ENCODE data around the gene CDK6.

CDK6 gene

DNA sequence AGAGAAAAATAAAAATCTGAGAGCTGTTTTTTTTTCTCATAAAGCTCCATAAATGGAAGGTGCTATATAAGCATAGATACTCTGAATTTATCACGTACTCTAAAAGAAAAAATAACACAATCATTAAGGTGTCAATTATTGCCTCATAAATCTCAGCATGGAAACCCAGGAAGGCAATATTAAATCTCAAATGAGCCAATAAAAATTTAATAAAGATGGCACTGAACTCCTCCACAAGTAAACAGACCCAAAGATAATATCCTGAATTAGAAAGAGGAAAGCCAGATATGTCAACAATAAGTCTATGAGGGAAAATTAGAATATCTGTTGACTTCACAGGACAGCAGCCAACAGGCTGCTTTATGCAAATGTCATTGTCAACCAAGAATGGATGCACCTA is 66.5 kb downstream of the CDK6 start:
- no peak overlapping the region for H2AFZ ChIP-seq
- peaks cover 5% of the 10 kb centered on the region for H3K4me1 ChIP-seq
- H3K27ac ChIP-seq: no peak overlapping the region
- H3K9ac ChIP-seq: no peak overlapping the region
- H3K27me3 ChIP-seq (ENCODE audit: control insufficient read depth, insufficient read depth, low read length): no peaks in the 10 kb centered on the region
- no peak overlapping the region for H3K4me2 ChIP-seq (ENCODE audit: low read length)
- H3K79me2 ChIP-seq: peaks cover 18% of the 10 kb centered on the region
- no peak overlapping the region for H3K4me3 ChIP-seq (ENCODE audit: low read depth, low read length)
- TF ChIP-seq, protein P1, sequence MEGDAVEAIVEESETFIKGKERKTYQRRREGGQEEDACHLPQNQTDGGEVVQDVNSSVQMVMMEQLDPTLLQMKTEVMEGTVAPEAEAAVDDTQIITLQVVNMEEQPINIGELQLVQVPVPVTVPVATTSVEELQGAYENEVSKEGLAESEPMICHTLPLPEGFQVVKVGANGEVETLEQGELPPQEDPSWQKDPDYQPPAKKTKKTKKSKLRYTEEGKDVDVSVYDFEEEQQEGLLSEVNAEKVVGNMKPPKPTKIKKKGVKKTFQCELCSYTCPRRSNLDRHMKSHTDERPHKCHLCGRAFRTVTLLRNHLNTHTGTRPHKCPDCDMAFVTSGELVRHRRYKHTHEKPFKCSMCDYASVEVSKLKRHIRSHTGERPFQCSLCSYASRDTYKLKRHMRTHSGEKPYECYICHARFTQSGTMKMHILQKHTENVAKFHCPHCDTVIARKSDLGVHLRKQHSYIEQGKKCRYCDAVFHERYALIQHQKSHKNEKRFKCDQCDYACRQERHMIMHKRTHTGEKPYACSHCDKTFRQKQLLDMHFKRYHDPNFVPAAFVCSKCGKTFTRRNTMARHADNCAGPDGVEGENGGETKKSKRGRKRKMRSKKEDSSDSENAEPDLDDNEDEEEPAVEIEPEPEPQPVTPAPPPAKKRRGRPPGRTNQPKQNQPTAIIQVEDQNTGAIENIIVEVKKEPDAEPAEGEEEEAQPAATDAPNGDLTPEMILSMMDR (IDR thresholded peaks at IDR 0.05): no peak
- no peaks in the 10 kb centered on the region for H3K36me3 ChIP-seq (ENCODE audit: control insufficient read depth, insufficient read depth, low read length)
- no peaks in the 10 kb centered on the region for H3K9me3 ChIP-seq (ENCODE audit: control insufficient read depth, low read length)

DNA sequence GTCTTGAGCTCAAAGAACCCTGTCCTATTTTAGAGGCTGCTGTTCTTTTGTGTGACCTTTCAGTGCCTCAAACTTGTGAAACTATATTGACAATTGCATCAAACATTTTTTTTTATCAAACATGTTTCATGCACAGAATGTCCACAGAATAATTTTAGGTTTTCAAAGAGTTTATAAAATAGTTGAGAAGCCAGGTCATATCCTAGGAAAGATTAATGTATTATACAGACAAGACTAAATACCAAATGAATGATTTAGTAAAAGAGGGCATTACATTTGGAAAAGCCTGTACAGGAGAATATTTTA is 67.0 kb downstream of the CDK6 start:
- H3K4me2 ChIP-seq (ENCODE audit: low read length): no peak overlapping the region
- no peaks in the 10 kb centered on the region for H3K27me3 ChIP-seq (ENCODE audit: control insufficient read depth, insufficient read depth, low read length)
- no peak overlapping the region for H3K9ac ChIP-seq
- TF ChIP-seq, protein P1 (IDR thresholded peaks at IDR 0.05): no peak
- H3K4me1 ChIP-seq: peaks cover 8% of the 10 kb centered on the region
- H3K9me3 ChIP-seq (ENCODE audit: control insufficient read depth, low read length): no peaks in the 10 kb centered on the region
- no peak overlapping the region for H3K4me3 ChIP-seq (ENCODE audit: low read depth, low read length)
- H3K27ac ChIP-seq: no peak overlapping the region
- no peak overlapping the region for H2AFZ ChIP-seq
- H3K79me2 ChIP-seq: peaks cover 17% of the 10 kb centered on the region
- no peaks in the 10 kb centered on the region for H3K36me3 ChIP-seq (ENCODE audit: control insufficient read depth, insufficient read depth, low read length)

DNA sequence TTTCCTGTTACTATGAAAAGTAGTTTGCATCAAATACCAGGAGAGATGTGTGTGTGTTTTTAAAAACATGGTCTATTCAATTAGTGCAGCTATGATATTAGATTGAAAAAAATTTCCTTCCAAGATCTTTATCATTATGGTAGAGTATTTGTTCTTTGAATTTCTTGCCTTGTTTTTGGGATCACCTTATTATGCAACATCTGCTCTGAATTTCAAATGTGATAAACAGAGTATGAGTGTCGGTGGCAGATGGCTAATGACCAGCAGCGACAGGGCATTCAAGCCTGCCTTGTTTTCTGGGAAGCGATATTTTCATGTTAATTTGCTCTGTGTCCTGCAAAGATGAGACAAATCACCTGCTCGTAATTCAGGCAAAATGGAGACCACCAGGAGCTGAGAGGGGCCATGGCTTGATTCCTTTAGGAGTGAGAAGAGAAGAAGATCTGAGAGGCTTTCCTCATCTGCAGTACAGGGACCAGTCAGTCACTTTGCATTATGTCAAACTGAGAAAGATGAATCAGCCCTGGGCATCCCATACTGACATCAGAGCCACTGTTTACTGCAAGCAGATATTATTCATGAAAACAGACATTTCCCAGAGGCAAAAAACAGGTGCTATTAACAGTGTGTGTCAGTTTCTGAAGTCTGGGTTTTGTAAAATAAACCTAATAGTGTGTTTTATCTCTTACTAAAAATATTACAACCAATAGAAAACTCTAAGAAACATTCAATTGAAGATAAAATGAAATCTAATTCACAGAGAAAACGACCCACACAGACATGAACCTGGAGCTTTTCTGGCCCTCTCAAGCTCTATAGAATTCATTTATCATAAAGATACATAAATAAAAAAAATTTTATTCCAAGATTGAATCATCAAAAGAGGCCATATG is 67.6 kb downstream of the CDK6 start:
- H3K9ac ChIP-seq: no peak overlapping the region
- no peaks in the 10 kb centered on the region for H3K9me3 ChIP-seq (ENCODE audit: control insufficient read depth, low read length)
- peaks cover 13% of the 10 kb centered on the region for H3K4me1 ChIP-seq
- no peaks in the 10 kb centered on the region for H3K27me3 ChIP-seq (ENCODE audit: control insufficient read depth, insufficient read depth, low read length)
- H3K4me2 ChIP-seq (ENCODE audit: low read length): no peak overlapping the region
- H3K27ac ChIP-seq: no peak overlapping the region
- H3K79me2 ChIP-seq: peaks cover 18% of the 10 kb centered on the region
- TF ChIP-seq, protein P1 (IDR thresholded peaks at IDR 0.05): no peak
- no peaks in the 10 kb centered on the region for H3K36me3 ChIP-seq (ENCODE audit: control insufficient read depth, insufficient read depth, low read length)
- H3K4me3 ChIP-seq (ENCODE audit: low read depth, low read length): no peak overlapping the region
- no peak overlapping the region for H2AFZ ChIP-seq

DNA sequence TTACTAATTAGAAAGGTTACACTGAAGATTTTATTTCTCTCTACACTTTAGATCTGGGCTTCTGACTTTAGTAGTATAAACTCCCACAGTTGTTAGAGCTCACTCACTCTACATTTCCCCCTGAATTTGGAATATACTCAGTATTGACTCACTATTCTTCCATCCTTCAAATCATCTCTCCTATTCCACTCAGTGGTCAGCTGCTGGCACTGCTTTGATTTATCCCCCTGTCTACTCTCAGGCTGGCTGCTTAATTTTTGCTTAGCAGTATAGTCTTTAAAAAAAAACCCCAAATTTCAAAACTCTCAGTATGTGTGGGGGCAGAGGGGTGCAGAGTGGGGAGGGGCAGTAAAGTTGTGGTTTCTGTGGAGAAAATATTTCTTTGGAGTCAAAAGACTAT is 68.9 kb downstream of the CDK6 start:
- Histone ChIP-seq H3K9ac (no peak overlapping the region), H3K4me2 (ENCODE audit: low read length) (no peak overlapping the region), H3K27me3 (ENCODE audit: control insufficient read depth, insufficient read depth, low read length) (no peaks in the 10 kb centered on the region), H3K36me3 (ENCODE audit: control insufficient read depth, insufficient read depth, low read length) (no peaks in the 10 kb centered on the region), H2AFZ (no peak overlapping the region), H3K79me2 (peaks cover 20% of the 10 kb centered on the region), H3K27ac (no peak overlapping the region), H3K4me1 (peaks cover 16% of the 10 kb centered on the region), H3K4me3 (ENCODE audit: low read depth, low read length) (no peak overlapping the region), H3K9me3 (ENCODE audit: control insufficient read depth, low read length) (no peaks in the 10 kb centered on the region)
- TF ChIP-seq, protein P1 (IDR thresholded peaks at IDR 0.05): no peak

DNA sequence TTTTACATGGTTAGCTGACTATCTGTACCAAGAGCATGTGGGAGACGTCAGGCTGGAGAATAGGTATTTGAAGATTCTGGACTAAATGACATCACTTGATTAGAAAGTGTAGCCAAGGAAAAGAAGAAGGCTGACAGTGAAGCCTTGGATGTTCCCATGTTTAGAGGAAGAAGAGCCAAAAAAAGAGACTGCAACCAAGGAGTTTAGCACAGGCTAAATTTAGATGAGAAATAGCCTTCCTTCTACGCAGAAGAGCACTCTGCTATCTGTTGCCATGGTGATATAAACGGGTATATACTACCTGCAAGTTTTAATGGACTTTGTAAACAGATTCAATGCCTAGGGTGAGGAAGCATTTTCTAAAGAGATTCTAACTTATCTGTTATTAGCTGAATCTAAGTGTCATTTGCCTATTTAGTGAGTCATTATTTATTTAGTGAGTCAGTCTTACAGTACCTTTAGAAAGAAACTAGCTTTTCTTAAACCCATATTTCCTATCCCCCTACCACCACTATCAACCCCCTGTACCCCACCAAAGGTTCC is 69.8 kb downstream of the CDK6 start:
- Histone ChIP-seq H3K9ac (no peak overlapping the region), H3K27ac (no peak overlapping the region), H3K4me3 (ENCODE audit: low read depth, low read length) (no peak overlapping the region), H3K36me3 (ENCODE audit: control insufficient read depth, insufficient read depth, low read length) (no peaks in the 10 kb centered on the region), H2AFZ (no peak overlapping the region), H3K27me3 (ENCODE audit: control insufficient read depth, insufficient read depth, low read length) (no peaks in the 10 kb centered on the region), H3K79me2 (peaks cover 20% of the 10 kb centered on the region), H3K9me3 (ENCODE audit: control insufficient read depth, low read length) (no peaks in the 10 kb centered on the region), H3K4me1 (peaks cover 16% of the 10 kb centered on the region), H3K4me2 (ENCODE audit: low read length) (no peak overlapping the region)
- TF ChIP-seq, protein P1 (IDR thresholded peaks at IDR 0.05): no peak
